ENCODE results near the gene NUDT16. TPM values are rescaled to one million over a fixed set of nuclear protein-coding genes. Genes with fewer than 3 reads are reported as not detected.

NUDT16 gene
- total and polyA plus RNA-seq, 2 experiments from 2014 or later = 27.8 to 33.5 TPM

- Histone ChIP-seq H3K79me2 (no peaks in the 10 kb centered on the region), H2AFZ (no peak overlapping the region), H3K36me3 (replicated peaks; ENCODE audit: insufficient read depth, low read depth) (no peaks in the 10 kb centered on the region), H3K4me1 (ENCODE audit: insufficient read depth) (no peaks in the 10 kb centered on the region), H3K4me3 (no peak overlapping the region), H3K27me3 (no peaks in the 10 kb centered on the region), H3K27ac (no peak overlapping the region), H4K20me1 (ENCODE audit: insufficient read depth, poor library complexity, severe bottlenecking) (no peaks in the 10 kb centered on the region), H3K9me2 (replicated peaks; ENCODE audit: insufficient read depth) (no peaks in the 10 kb centered on the region), H3K9me3 (ENCODE audit: low read depth) (no peaks in the 10 kb centered on the region), H3K4me2 (no peak overlapping the region)
- DNase-seq (ENCODE audit: low spot score) = no peak
- TF ChIP-seq CTCF (IDR thresholded peaks at IDR 0.05; ENCODE audit: poor library complexity) (no peak), EZH2 (IDR thresholded peaks at IDR 0.05; ENCODE audit: borderline replicate concordance) (no peak), EZH2phosphoT487 (IDR thresholded peaks at IDR 0.05; ENCODE audit: low read depth, severe bottlenecking, unreplicated experiment) (no peak)
- WGBS (ENCODE audit: low lambda C conversion rate, missing lambda C conversion rate) = 82% methylated on average over 2 of the region's 2 CpGs
Measured at GRCh38 chr3:131353016-131353877, 28.3 kb upstream of the NUDT16 start.

GRCh38 chr3:131353986-131354385 lies 27.6 kb upstream of the NUDT16 start:
- Histone ChIP-seq H3K9me3 (ENCODE audit: low read depth) (no peaks in the 10 kb centered on the region), H3K27me3 (no peaks in the 10 kb centered on the region), H3K4me1 (ENCODE audit: insufficient read depth) (no peaks in the 10 kb centered on the region), H3K79me2 (no peaks in the 10 kb centered on the region), H3K4me2 (no peak overlapping the region), H3K36me3 (replicated peaks; ENCODE audit: insufficient read depth, low read depth) (no peaks in the 10 kb centered on the region), H2AFZ (no peak overlapping the region), H3K4me3 (no peak overlapping the region), H4K20me1 (ENCODE audit: insufficient read depth, poor library complexity, severe bottlenecking) (no peaks in the 10 kb centered on the region), H3K27ac (no peak overlapping the region), H3K9me2 (replicated peaks; ENCODE audit: insufficient read depth) (no peaks in the 10 kb centered on the region)
- DNase-seq (ENCODE audit: low spot score) = no peak
- 75% methylated on average over 2 of the region's 2 CpGs for WGBS (ENCODE audit: low lambda C conversion rate, missing lambda C conversion rate)
- no peak for TF ChIP-seq CTCF (IDR thresholded peaks at IDR 0.05; ENCODE audit: poor library complexity)
- TF ChIP-seq EZH2 (IDR thresholded peaks at IDR 0.05; ENCODE audit: borderline replicate concordance) = no peak
- no peak for TF ChIP-seq EZH2phosphoT487 (IDR thresholded peaks at IDR 0.05; ENCODE audit: low read depth, severe bottlenecking, unreplicated experiment)

GRCh38 chr3:131356006-131356595 lies 25.5 kb upstream of the NUDT16 start:
- no peaks in the 10 kb centered on the region for H4K20me1 ChIP-seq (ENCODE audit: insufficient read depth, poor library complexity, severe bottlenecking)
- no peaks in the 10 kb centered on the region for H3K9me3 ChIP-seq (ENCODE audit: low read depth)
- no peak for DNase-seq (ENCODE audit: low spot score)
- H3K9me2 ChIP-seq (replicated peaks; ENCODE audit: insufficient read depth) = no peaks in the 10 kb centered on the region
- H3K79me2 ChIP-seq = no peaks in the 10 kb centered on the region
- no peaks in the 10 kb centered on the region for H3K27me3 ChIP-seq
- H3K4me1 ChIP-seq (ENCODE audit: insufficient read depth) = no peaks in the 10 kb centered on the region
- no peak overlapping the region for H3K4me3 ChIP-seq
- no peak overlapping the region for H3K4me2 ChIP-seq
- TF ChIP-seq CTCF (IDR thresholded peaks at IDR 0.05; ENCODE audit: poor library complexity) = no peak
- no peak for TF ChIP-seq EZH2 (IDR thresholded peaks at IDR 0.05; ENCODE audit: borderline replicate concordance)
- TF ChIP-seq EZH2phosphoT487 (IDR thresholded peaks at IDR 0.05; ENCODE audit: low read depth, severe bottlenecking, unreplicated experiment) = no peak
- 88% methylated on average over 5 of the region's 5 CpGs for WGBS (ENCODE audit: low lambda C conversion rate, missing lambda C conversion rate)
- no peaks in the 10 kb centered on the region for H3K36me3 ChIP-seq (replicated peaks; ENCODE audit: insufficient read depth, low read depth)
- H3K27ac ChIP-seq = no peak overlapping the region
- no peak overlapping the region for H2AFZ ChIP-seq

Data from hepatocyte (in vitro differentiated cells).